ENCODE data around the gene C16orf92.
A peak's percentile ranks its signal among the peaks of the same experiment; 100 is the strongest.

C16orf92 gene

DNA sequence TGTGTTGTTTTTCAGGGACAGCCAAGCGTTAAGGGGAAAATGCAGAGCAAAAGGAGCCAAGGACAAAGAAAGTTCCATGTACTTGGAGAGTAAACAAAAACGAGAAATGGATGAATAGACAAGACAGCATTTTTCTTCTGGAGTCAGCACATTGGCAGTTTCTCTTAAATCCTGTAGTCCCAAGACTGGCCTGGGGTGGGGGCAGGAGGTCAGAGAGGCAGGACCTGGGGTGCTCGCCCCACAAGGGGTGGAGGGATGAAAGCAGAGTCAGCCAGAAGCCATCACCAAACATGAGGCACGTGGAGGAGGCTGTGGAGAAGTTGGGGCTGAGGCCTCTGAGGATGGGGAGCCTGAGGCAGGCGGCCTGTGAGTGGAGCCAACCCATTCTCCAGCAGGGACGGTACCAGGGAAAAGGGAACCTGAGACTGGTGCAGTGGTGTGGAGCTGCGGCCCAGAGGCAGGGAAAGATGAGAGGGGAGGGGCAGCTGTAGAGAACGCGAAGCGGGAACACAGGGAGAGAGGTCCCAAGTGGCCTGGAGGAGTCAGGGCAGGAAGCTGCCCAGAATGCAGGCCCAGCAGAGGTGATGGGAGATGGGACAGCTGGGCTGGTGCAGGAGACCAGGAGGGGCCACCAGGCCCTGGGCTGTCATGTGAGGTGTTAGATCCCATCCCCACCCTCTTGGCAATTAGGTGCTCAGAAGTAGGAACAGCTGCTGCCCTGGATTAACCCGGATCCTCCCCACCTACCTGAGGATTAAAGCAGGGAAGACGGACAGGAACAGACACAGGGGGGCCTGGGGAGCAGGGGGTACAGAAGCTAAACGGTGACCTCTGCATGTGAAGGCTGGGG is 4.8 kb downstream of the C16orf92 start:
- Histone ChIP-seq H3K9me3 (ENCODE audit: severe bottlenecking) (no peaks in the 10 kb centered on the region), H3K36me3 (peaks cover 52% of the 10 kb centered on the region), H3K4me3 (ENCODE audit: low read depth, low read length) (peak overlapping the region; percentile 30), H3K27me3 (ENCODE audit: insufficient read depth, low read depth, severe bottlenecking) (no peaks in the 10 kb centered on the region), H3K27ac (peak overlapping the region; percentile 93)
- DNase-seq: peak; percentile 99
- TF ChIP-seq, protein P1, sequence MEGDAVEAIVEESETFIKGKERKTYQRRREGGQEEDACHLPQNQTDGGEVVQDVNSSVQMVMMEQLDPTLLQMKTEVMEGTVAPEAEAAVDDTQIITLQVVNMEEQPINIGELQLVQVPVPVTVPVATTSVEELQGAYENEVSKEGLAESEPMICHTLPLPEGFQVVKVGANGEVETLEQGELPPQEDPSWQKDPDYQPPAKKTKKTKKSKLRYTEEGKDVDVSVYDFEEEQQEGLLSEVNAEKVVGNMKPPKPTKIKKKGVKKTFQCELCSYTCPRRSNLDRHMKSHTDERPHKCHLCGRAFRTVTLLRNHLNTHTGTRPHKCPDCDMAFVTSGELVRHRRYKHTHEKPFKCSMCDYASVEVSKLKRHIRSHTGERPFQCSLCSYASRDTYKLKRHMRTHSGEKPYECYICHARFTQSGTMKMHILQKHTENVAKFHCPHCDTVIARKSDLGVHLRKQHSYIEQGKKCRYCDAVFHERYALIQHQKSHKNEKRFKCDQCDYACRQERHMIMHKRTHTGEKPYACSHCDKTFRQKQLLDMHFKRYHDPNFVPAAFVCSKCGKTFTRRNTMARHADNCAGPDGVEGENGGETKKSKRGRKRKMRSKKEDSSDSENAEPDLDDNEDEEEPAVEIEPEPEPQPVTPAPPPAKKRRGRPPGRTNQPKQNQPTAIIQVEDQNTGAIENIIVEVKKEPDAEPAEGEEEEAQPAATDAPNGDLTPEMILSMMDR (IDR thresholded peaks at IDR 0.05; ENCODE audit: low read depth, low read length): peak; percentile 32; the same call in 1 of the 2 replicates

DNA sequence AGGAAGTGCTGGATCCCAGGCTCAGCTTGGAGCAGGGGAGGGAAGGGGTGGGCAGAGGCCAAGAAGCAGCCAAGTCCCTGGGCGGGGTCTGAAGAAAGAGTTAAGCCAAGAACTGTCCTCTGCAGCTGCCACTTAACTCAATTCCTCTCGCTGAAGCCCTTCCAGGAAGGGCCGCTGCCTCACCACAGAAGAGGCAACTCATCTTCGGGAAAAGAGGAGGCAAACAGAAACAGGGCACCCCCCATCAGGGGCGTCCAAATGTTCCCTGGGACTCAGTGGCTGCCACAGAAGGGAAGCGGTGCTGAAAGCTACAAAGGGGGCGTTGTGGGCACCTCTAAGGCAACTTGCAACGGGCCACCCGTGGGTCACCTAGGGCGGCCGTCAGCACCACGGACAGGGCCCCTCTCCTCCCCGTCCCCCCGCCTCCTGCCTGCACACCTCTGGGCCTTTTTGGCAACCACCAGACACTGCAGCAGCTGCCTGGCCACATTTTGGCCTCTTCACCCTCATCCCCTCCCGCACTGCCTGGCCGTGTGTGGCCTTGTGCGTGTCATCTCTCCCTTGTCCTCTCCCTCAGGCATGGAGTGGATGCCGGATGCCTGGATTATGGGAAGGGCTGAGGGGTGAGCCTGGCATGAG is 5.6 kb downstream of the C16orf92 start:
- peak overlapping the region; percentile 93 for H3K4me3 ChIP-seq (ENCODE audit: low read depth, low read length)

DNA sequence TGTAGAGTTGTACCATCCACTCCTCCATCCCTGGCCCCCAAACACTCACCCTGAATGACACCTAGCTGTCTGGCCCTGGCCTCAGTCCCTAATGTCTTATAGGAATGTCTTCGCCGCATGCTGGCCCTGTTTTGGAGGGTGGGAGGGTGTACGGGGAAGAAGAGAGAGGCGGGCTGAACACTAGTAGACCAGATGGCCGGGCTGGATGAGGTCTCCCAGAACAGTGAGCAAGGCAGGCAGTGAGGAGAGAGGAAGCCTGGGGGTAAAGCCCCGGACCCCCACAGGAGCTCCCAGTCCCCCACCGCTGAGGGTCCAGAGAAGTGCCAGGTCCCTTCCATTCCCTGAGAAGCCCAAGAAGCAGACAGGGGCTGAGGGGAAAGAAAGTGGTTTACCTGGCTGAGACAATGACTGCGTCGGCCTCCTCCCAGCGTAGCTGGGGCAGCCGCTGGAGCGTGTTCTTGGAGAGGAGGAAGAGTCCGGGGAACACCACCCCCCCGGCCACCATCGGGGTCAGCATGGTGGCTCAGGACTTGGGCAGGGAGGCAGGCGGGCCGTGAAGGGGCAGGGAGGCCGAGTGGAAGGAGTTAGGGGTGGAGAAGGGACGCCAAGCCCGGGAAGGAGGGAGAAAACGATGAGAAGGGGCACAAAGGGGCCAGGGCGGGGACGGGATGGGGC is 7.2 kb downstream of the C16orf92 start:
- TF ChIP-seq, protein P1 (IDR thresholded peaks at IDR 0.05; ENCODE audit: low read depth, low read length): no peak
- Histone ChIP-seq H3K27me3 (ENCODE audit: insufficient read depth, low read depth, severe bottlenecking) (no peaks in the 10 kb centered on the region), H3K36me3 (peaks cover 37% of the 10 kb centered on the region), H3K4me3 (ENCODE audit: low read depth, low read length) (peak overlapping the region; percentile 93), H3K9me3 (ENCODE audit: severe bottlenecking) (no peaks in the 10 kb centered on the region), H3K27ac (peak overlapping the region; percentile 93)
- no peak for DNase-seq

More for the DNA sequence above, 5.6 kb downstream of the C16orf92 start:
- no peaks in the 10 kb centered on the region for H3K27me3 ChIP-seq (ENCODE audit: insufficient read depth, low read depth, severe bottlenecking)
- no peaks in the 10 kb centered on the region for H3K9me3 ChIP-seq (ENCODE audit: severe bottlenecking)
- DNase-seq: no peak
- TF ChIP-seq, protein P1 (IDR thresholded peaks at IDR 0.05; ENCODE audit: low read depth, low read length): no peak
- peak overlapping the region; percentile 93 for H3K27ac ChIP-seq
- peaks cover 49% of the 10 kb centered on the region for H3K36me3 ChIP-seq

DNA sequence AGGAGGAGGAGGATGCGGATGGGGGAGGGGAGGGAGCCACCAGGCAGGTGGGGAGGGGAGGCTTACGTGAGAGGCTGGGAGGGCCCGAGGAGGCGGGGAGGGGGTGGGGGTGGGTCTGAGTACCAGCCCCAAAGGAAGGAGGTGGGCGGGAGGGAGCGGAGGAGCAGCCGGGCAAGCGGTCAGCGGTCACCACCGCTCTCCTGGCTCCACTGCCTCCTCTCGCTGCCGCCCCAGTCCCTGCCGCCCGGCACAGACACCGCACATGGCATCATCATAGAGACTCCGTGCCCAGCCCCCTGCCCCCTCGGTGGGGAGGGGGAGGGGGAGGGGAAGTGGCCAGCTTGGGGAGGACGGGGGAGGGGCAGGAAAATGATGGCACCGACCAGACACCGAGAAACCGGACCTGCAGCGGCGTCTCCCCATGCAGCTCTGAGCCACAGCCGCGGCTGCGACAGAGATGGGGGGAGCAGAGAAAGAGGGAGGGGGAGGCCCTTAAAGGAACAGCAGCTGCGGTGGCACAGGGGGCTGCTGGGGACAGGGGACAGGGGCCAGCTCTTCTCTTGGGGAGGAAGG is 7.9 kb downstream of the C16orf92 start, which contains the start of gene TLCD3B:
TSS of gene TLCD3B (minus strand) at position 431 of the 573 bp plus-strand sequence. CDS start 744 bp downstream, outside the sequence.
- peak; percentile 88 for DNase-seq
- H3K27ac ChIP-seq: peak within 1 kb of the TSS; percentile 93

DNA sequence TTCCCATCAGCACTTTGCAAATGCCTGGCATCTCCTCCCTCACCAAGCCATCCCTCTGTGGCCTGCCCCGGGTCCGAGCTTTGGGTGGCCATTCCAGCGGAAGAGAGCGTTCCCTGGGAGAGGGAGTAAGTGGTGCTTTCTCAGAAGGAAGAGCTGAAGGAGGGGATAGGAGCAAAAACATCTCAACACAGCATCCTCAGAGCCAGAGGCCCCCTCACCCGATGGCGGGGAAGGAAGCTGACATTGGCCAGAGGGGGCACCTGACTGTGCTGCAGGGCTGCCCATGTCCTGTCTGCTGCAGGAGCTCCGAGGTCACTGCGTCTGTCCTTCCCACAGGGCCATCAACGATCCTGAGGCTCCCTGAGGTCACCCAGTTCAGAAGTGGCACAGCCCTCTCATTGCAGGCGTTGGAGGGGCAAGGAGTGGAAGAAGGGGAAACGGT is 8.5 kb downstream of the C16orf92 start:
- peak overlapping the region; percentile 93 for H3K27ac ChIP-seq

More for the DNA sequence above, 7.9 kb downstream of the C16orf92 start, which contains the start of gene TLCD3B:
- Histone ChIP-seq H3K27me3 (ENCODE audit: insufficient read depth, low read depth, severe bottlenecking) (no peaks in the 10 kb centered on the region), H3K4me3 (ENCODE audit: low read depth, low read length) (peak within 1 kb of the TSS; percentile 93), H3K9me3 (ENCODE audit: severe bottlenecking) (no peaks in the 10 kb centered on the region), H3K36me3 (peaks cover 29% of the 10 kb centered on the region)
- TF ChIP-seq, protein P1 (IDR thresholded peaks at IDR 0.05; ENCODE audit: low read depth, low read length): no peak

More for the DNA sequence above, 8.5 kb downstream of the C16orf92 start:
- peaks cover 24% of the 10 kb centered on the region for H3K36me3 ChIP-seq
- H3K27me3 ChIP-seq (ENCODE audit: insufficient read depth, low read depth, severe bottlenecking): no peaks in the 10 kb centered on the region
- DNase-seq: no peak
- TF ChIP-seq, protein P1 (IDR thresholded peaks at IDR 0.05; ENCODE audit: low read depth, low read length): no peak
- H3K9me3 ChIP-seq (ENCODE audit: severe bottlenecking): no peaks in the 10 kb centered on the region
- peak overlapping the region; percentile 93 for H3K4me3 ChIP-seq (ENCODE audit: low read depth, low read length)
